Measurements from ENCODE around the gene WDR46. TPM values are rescaled to one million over a fixed set of nuclear protein-coding genes. Genes with fewer than 3 reads are reported as not detected.
A peak's percentile ranks its signal among the peaks of the same experiment; 100 is the strongest.
"Not testable (repeated sequence)": the region's sequence is repeated elsewhere in the genome, so short reads cannot be mapped to it uniquely, and the experiment has no call there.

Gene WDR46
- polyA plus RNA-seq, 3 donors = 57.3 to 72.6 (median 66.4) TPM

GRCh38 chr6:33276581-33276863 lies 12.5 kb downstream of the WDR46 start:
- no peak for DNase-seq (ENCODE audit: extremely low read depth in 1 of 11, low read depth in 9 of 11, low spot score in 4 of 11)

DNA sequence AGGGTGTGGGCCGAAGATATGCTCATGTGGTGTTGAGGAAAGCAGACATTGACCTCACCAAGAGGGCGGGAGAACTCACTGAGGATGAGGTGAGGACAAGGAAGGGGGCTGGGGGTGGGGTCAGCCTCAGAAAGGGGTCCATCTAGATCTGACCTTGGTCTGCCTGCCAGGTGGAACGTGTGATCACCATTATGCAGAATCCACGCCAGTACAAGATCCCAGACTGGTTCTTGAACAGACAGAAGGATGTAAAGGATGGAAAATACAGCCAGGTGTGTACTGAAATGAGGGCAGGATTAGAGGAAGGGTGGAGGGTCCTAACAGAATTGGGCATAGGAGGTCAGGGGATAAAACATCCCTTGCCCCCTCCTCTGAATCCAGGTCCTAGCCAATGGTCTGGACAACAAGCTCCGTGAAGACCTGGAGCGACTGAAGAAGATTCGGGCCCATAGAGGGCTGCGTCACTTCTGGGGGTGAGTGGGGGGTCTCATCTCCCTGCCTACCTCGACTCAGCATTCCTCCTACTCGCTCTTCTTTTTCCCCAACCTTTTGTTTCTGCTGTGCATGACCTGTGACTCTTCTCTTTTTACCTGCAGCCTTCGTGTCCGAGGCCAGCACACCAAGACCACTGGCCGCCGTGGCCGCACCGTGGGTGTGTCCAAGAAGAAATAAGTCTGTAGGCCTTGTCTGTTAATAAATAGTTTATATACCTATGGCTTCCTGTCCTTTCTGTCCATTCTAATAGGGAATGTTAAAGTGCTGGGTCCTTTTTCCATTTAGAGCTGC lies 13.1 kb downstream of the WDR46 start:
- DNase-seq (ENCODE audit: extremely low read depth in 1 of 11, low read depth in 9 of 11, low spot score in 4 of 11) = not testable (repeated sequence)

DNA sequence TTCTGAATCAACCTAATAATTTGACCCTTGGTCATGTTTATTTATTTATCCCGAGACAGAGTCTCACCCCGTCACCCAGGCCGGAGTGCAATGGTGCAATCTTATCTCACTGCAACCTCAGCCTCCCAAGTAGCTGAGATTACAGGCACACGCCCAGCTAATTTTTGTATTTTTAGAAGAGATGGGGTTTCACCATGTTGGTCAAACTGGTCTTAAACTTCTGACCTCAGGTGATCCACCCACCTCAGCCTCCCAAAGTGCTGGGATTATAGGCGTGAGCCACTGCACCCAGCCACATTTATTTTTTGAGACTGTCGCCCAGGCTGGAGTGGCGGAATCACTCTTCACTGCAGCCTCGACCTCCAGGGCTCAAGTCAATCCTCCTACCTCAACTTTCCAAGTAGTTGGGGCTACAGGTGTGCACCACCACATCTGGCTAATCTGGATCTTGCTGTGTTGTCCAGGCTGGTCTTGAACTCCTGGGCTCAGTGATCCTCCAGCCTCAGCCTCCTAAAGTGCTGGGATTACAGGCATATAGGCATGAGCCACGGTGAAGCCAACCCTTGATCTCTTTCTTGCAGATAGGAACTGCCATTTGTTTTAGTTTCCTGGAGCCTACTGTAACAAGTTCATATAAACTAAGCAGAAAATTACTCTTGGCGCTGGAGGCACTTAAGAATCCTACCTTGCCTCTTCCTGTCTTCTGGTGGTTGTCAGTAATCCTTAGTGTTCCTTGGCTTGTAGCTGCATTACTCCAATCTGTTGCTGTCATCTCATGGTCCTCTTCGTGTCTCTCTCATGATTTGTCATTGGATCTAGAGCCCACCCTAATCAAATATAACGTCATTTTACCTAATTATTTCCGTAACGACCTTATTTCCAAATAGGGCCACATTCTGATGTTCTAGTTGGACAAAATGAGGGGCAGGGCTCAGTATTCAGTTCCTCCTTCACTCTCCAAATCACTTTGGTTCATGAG lies 14.8 kb downstream of the WDR46 start:
- DNase-seq (ENCODE audit: extremely low read depth in 1 of 11, low read depth in 9 of 11, low spot score in 4 of 11) = no peak

DNA sequence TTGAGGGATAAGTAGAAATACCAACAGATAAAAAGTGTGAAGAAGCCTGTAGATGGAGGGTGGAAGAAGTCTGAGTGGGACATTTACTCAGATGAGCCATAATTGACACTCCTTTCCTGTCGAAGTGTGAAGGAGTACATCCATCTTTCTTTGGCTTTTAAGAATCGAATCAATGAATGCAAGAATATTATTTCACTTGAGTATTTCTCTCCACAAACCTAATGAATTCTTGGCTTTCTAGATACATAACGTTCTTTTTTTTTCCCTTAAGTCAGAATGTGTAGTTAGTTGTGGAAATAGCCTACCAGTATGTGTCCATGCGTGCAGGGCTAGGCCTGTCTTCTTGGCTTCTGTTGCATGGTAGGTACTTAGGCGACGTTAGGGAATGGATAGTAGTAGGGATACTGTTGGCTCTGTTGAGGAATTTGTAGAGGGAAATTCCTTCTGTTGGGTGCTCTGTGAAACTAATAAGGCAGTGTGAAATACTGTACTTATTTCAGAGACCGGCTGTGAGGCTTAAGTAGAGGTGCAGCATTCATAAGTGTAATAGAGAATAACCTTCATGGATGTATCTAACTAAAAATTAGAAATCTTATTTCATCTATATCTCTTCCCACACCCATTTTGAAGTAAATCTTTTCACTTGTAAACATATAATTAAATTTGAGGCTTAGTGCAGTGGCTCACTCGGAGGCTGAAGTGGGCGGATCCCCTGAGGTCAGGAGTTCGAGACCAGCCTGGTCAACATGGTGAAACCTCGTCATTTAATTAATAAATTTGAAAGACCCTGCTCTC lies 15.7 kb downstream of the WDR46 start:
- no peak for DNase-seq (ENCODE audit: extremely low read depth in 1 of 11, low read depth in 9 of 11, low spot score in 4 of 11)

DNA sequence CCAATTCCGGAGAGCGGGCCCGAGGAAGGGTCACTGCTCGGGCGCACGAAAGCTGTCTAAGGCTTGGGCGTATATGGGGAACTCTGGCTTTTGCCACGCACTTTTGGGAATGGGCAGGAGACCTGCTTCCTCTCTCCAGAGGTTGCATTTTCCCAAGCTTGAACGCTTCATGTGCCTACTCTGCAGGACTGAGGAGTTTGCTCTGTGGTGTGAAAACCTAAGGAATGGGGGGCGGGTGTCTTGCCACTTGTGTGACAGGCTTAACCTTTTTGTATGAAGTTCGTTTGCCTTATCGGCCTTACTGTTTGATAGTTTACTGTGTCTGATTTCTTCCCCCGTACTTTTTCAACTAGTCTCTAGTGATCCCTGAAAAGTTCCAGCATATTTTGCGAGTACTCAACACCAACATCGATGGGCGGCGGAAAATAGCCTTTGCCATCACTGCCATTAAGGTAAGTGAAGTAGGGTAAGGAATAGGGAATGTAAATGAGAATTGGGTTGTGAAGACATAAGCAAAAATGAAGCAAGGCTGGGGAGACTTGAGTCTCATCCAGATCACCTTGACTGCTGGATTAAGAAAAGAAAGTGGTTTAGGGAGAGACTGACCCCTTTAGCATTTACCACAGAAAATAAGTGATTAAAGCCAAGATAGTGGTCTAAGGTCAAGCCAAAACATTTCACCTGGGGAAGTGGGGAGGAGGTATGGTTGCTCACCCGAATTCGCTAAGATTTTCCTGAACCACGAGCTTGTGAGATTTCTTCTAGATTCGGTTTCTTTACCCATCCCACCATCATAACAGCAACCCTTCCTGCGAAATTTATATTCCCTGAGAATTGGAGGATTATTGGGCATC lies 16.5 kb downstream of the WDR46 start:
- DNase-seq (ENCODE audit: extremely low read depth in 1 of 11, low read depth in 9 of 11, low spot score in 4 of 11) = no peak

- peak; percentile 95 to 99 (median 99) for DNase-seq (ENCODE audit: extremely low read depth in 1 of 11, low read depth in 9 of 11, low spot score in 4 of 11)
Measured at GRCh38 chr6:33271468-33272274, 17.4 kb downstream of the WDR46 start, which contains the start of the genes RPS18 and VPS52. TSS of gene RPS18 (plus strand) at chr6:33272075. CDS start at chr6:33272120, 45 bp downstream. TSS of gene VPS52 (minus strand) at chr6:33271876. CDS start at chr6:33271675, 201 bp downstream.

DNA sequence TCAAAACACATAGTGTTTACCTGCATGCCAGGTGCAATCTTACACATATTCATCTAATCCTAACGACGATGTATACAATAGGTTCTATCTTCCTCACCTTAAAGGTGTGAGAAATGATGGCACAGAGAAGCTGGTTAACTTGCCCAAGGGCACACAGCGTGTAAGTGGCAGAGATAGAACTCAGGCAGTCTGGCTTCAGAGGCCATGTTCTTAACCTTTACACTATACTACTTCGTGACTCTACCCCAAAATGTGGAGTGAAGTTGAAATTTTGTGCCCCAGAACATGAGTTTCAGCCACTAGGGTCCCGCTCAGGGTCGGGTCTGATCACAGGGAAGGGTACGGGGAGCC lies 17.9 kb downstream of the WDR46 start:
- DNase-seq (ENCODE audit: extremely low read depth in 1 of 11, low read depth in 9 of 11, low spot score in 4 of 11) = no peak

DNA sequence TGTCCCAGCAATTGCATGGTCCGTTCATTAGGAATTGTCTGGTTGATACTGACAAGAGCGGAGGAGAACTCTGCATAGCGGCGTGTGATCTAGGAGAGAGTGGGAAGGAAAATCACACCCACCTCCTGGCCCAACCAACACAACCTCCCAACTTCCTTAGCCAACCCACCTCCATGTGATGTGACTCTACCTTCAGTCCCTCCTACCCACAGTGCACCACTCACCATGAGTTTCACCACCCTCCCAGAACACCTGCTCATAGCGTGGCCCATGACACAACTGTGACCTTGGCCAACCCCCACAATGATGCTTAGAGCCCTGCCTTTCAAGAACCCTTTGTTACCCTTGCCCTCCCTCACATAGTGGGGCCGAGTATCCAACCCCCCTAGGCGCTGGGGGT lies 25.0 kb downstream of the WDR46 start:
- no peak for DNase-seq (ENCODE audit: extremely low read depth in 1 of 11, low read depth in 9 of 11, low spot score in 4 of 11)

DNA sequence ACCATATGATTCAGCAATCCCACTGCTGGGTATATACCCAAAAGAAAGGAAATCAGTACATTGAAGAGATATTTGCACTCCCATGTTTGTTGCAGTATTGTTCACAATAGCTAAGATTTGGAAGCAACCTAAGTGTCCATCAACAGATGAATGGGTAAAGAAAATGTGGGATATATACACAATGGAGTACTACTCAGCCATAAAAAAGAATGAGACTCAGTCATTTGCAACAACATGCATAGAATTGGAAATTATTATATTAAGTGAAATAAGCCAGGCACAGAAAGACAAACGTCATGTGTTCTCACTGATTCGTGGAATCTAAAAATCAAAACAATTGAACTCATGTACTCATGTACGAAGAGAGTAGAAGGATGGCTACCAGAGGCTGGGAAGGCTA lies 26.5 kb downstream of the WDR46 start:
- DNase-seq (ENCODE audit: extremely low read depth in 1 of 11, low read depth in 9 of 11, low spot score in 4 of 11) = not testable (repeated sequence)

- DNase-seq (ENCODE audit: extremely low read depth in 1 of 11, low read depth in 9 of 11, low spot score in 4 of 11) = no peak
Measured at GRCh38 chr6:33259032-33259431, 30.0 kb downstream of the WDR46 start.

GRCh38 chr6:33254591-33254990 lies 34.4 kb downstream of the WDR46 start:
- no peak for DNase-seq (ENCODE audit: extremely low read depth in 1 of 11, low read depth in 9 of 11, low spot score in 4 of 11)

DNA sequence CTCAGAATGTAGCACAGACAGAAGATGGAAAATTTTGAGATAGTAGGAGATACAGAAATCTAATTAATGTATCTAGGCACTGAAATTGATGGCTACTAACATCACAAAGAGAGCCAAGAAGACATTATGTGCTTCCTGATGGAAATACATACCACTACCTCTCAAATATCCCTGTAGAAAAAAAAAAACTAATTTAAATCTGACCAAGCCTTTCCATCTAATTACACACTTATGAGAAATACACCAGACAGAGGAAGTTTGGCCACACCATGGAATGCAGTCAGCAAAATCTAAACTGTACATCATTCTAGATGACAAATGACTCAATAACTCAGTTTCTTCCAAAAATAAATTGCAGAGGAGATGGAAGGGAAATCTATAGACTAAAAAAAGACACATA lies 36.3 kb downstream of the WDR46 start:
- no peak for DNase-seq (ENCODE audit: extremely low read depth in 1 of 11, low read depth in 9 of 11, low spot score in 4 of 11)

DNA sequence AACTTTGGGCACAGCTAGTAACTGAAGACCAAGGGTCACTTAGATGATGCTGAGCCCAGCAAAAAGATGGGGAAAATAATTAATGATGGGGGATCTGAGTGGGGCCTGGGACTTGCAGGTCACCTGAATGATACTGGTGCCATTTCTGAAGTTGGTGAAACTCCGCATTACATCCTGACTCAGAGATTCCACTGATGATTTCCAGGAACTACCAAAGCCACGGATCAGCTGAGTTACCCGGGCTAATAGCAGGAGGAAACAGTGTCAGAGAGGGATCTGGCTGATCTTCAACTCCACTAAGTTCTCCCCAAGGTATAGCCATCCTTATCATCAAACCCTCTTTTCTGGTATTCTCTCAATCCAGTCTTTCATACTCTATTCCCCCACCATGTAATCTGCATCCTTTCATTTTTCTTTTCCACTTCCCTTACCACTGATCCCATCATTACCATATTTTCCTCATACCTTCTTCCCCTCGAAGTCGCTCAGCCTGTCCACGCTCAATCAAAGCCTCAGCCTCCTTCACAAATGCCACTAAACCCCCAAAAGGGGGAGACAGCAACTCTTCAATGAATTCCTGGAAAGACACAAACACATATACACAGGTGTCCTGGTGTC lies 37.5 kb downstream of the WDR46 start:
- DNase-seq (ENCODE audit: extremely low read depth in 1 of 11, low read depth in 9 of 11, low spot score in 4 of 11) = no peak

GRCh38 chr6:33250731-33251130 lies 38.3 kb downstream of the WDR46 start:
- DNase-seq (ENCODE audit: extremely low read depth in 1 of 11, low read depth in 9 of 11, low spot score in 4 of 11) = no peak

DNA sequence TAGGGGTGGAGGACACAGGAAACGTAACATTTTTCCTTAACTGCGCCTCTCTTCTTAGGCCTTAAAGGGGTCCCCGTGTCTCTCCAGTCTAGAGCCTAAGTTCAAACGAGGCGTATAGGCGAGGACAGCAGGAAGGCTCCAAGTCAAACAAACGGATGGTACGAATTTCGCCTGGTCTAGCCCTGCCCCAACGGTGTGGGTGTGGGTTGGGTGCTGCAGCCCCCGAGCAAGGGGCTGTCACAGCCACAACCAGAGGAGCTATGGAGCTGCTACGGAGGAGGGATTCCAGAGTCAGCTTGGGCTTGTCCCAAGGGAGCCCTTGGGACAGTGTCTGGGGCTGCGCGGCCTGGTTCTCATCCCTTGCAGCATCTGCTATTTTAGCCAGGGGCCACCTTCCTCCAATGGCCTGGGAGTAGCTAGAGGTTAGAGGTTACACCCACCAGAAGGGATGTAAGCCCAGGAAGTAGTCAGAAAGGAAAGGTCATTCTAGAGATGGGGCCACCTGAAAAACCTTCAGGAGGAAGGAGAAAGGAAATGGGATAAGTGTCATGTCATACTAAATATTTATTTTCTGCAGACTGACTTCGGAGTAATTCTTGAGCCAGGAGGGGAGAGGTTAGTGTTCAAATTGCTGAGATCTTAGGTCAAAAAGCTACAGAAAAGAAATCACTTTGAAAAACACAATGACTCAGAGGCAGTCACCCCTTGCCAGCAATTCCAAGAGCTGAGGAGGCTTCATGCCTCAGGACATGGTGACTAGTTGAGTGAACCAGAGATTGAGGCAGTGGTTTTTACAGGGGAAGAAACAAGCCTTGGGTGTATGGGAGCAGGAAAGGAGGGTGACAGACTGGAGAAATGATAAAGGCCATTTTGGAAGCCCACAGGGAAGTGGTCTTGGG lies 39.1 kb downstream of the WDR46 start:
- DNase-seq (ENCODE audit: extremely low read depth in 1 of 11, low read depth in 9 of 11, low spot score in 4 of 11) = no peak
